Umbilical cord (tissue), 2 donors: ENCODE data around the gene NCF4. TPM values are rescaled to one million over a fixed set of nuclear protein-coding genes. Genes with fewer than 3 reads are reported as not detected.

ENCODE experiments used
- DNase-seq: peaks from one replicate; pipeline ENCODE4 v3.0.0-alpha.2; 2015; ENCODE audit warnings: low spot score
- total RNA-seq: library from RNA; depleted of rRNA; stranded (reverse); fragments of >200 nt; gene quantifications from one replicate; pipeline ENCODE4 v1.2.3, GENCODE V29; 2014; ENCODE audit warnings: low replicate concordance; ENCODE audit not compliant: insufficient read depth

Gene NCF4
- total RNA-seq, 1 donor from 2014 or later = 13.5 TPM

- DNase-seq = no peak
Observed at GRCh38 chr22:36921309-36922104, 60.7 kb downstream of the NCF4 start.

GRCh38 chr22:36922105-36922608, 61.4 kb downstream of the NCF4 start:
- DNase-seq = peak; percentile 66

GRCh38 chr22:36922711-36923110, 61.9 kb downstream of the NCF4 start:
- DNase-seq = no peak

GRCh38 chr22:36923131-36923788, 62.5 kb downstream of the NCF4 start:
- DNase-seq = no peak

GRCh38 chr22:36924151-36924698, 63.4 kb downstream of the NCF4 start:
- DNase-seq = no peak

GRCh38 chr22:36925388-36926290, 64.8 kb downstream of the NCF4 start:
- no peak for DNase-seq

GRCh38 chr22:36926309-36926708, 65.5 kb downstream of the NCF4 start:
- DNase-seq = no peak

- no peak for DNase-seq
Observed at GRCh38 chr22:36926721-36927435, 66.1 kb downstream of the NCF4 start.

Other genes with a start within 250 kb of the NCF4 start
- not detected for gene CACNG2, start 157.3 kb upstream of the NCF4 start, total RNA-seq
- 21.4 TPM for gene IFT27, start 84.9 kb upstream of the NCF4 start, total RNA-seq
- gene PVALB, start 44.0 kb upstream of the NCF4 start, total RNA-seq = 15.2 TPM
- 8.7 TPM for gene CSF2RB, start 52.6 kb downstream of the NCF4 start, total RNA-seq
- gene TST, start 158.4 kb downstream of the NCF4 start, total RNA-seq = 12.5 TPM
- 60.2 TPM for gene MPST, start 158.7 kb downstream of the NCF4 start, total RNA-seq
- 19.0 TPM for gene KCTD17, start 190.7 kb downstream of the NCF4 start, total RNA-seq
- not detected for gene TMPRSS6, start 248.7 kb downstream of the NCF4 start, total RNA-seq